Hepatocyte (in vitro differentiated cells): ENCODE measurements around the gene LYSMD4.

Experiments
- CTCF ChIP-seq: fragments of 200-600 bp; sonication (generic); IDR thresholded peaks from 2 replicates; pipeline ENCODE4 v1.5.1; 2016; ENCODE audit warnings: antibody characterized with exemption, mild to moderate bottlenecking; ENCODE audit not compliant: poor library complexity
- EZH2 ChIP-seq: fragments of 200-600 bp; sonication (generic); IDR thresholded peaks from 2 replicates; pipeline ENCODE4 v1.6.1; 2016; ENCODE audit warnings: antibody characterized with exemption, mild to moderate bottlenecking, borderline replicate concordance
- EZH2phosphoT487 ChIP-seq: fragments of 200-600 bp; sonication (generic); IDR thresholded peaks from one replicate; pipeline ENCODE4 v1.6.1; 2018; ENCODE audit warnings: antibody characterized with exemption, mild to moderate bottlenecking, low read depth, moderate library complexity; ENCODE audit not compliant: unreplicated experiment, severe bottlenecking

DNA sequence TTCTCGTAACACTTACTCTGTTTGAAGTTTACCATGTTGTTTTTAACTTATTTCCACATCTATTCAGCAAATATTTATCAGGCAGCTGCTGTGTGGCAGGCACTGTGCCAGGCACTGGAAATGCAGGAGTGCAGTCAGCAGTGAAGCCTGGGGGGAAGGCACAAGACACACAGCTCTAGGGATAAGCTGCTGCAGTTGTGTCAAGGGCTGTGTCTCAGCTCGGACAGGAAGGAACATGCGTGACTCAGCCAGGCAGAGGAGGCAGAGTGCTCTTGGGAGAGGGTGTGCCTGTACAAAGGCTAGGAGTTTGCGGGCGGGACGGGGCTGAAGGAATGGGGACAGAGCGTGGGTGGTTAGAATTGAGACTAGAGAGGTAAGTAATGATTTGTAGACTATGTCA is 24.7 kb downstream of the LYSMD4 start:
- TF ChIP-seq CTCF, result no peak
- TF ChIP-seq EZH2phosphoT487, result no peak
- no peak for TF ChIP-seq EZH2
